Measurements from ENCODE around the gene USP14. TPM values are rescaled to one million over a fixed set of nuclear protein-coding genes. Genes with fewer than 3 reads are reported as not detected.

Gene USP14
- polyA plus RNA-seq, 3 donors from 2014 or later = 22.5 to 50.7 (median 35.0) TPM

DNA sequence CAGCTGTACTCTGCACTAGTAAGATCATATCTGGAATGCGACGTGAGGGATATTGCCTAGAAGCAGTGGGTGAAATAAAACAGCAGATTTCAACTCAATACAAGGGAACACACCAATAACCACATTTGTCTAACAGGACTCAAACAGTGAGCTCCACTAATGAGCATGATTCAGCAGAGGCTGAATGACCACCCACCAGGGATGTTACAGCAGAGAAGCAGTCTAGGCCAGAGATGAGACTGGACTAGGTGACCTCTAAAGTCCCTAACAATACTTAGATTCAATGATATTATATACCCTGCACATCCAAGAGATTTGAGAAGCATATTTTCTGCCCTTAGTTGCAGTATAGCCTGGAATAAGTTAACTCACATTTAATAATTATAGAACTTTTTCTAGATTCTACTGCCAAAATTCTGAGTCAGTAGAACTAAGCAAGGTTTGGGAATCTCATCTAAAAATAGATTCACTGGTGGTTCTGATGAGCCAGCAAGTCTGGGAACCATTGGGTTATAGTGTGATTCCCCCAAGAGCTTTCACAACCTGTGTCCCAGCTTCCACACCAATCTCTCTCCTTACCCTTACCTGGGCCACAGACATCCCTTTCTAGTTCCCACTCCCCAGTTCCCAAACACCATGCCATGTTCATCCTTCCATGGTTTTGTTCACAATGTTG is 103.2 kb downstream of the USP14 start:
- H3K27me3 Mint-ChIP-seq (ENCODE audit: low read depth in 3 of 3) = no peaks in the 10 kb centered on the region
- no peak for DNase-seq
- peaks cover 4 to 8% of the 10 kb centered on the region in 2 donors for H3K4me1 Mint-ChIP-seq
- H3K4me3 Mint-ChIP-seq = no peak overlapping the region
- H3K27ac Mint-ChIP-seq = peak overlapping the region in 1 of 6 donors; percentile 60
- H3K36me3 Mint-ChIP-seq = peaks cover 17 to 32% (median 25%) of the 10 kb centered on the region in 3 donors
- no peaks in the 10 kb centered on the region for H3K9me3 Mint-ChIP-seq

Other genes starting within 250 kb of the USP14 start
- gene TUBB8B, start 108.9 kb upstream of the USP14 start, polyA plus RNA-seq = not detected
- 10 to 100 TPM in 2 of 3 donors, 1 to 10 TPM in 1; 7.6 to 20.3 (median 14.7) TPM for gene THOC1, start 109.5 kb downstream of the USP14 start, polyA plus RNA-seq

All from immature natural killer cell (primary cell).